ENCODE data around the gene C12orf75.
"Not testable (repeated sequence)": the region's sequence is repeated elsewhere in the genome, so short reads cannot be mapped to it uniquely, and the experiment has no call there.

Gene C12orf75

DNA sequence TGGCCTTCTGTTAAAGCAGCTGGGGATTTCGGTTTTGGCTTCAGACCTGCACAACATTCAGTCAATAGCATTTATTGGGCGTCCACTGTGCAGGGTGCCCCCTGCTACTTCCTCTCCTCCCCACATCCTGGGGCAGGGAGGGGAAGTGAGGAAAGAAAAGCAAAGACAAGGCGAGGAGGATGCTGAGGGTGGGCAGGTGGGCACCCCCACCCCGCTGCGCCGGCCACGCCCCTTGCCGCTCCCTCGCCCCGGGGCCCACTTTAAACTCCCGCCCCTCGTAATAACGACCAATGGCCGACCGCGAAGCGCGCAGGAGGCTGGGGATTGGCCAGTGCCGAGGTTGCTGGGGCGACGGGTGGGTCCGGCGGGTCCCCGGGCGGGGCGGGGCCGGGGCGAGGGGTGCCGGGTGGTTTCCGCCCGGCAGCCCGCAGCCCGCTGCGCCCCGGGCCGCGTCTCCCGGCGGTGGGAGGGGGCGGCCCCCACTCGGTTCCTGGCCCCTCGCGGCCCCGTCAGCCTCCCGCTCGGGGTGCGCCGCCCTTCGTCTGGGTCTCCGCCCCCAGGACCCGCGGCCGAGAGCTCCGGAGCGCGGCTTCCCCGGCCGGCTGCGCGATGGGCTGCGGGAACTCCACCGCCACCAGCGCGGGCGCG lies at the start of gene C12orf75:
Gene C12orf75 (plus strand): TSS at position 409 of the 648 bp plus-strand sequence. CDS start 201 bp downstream, at position 610.
- peak; percentile 84 for DNase-seq

DNA sequence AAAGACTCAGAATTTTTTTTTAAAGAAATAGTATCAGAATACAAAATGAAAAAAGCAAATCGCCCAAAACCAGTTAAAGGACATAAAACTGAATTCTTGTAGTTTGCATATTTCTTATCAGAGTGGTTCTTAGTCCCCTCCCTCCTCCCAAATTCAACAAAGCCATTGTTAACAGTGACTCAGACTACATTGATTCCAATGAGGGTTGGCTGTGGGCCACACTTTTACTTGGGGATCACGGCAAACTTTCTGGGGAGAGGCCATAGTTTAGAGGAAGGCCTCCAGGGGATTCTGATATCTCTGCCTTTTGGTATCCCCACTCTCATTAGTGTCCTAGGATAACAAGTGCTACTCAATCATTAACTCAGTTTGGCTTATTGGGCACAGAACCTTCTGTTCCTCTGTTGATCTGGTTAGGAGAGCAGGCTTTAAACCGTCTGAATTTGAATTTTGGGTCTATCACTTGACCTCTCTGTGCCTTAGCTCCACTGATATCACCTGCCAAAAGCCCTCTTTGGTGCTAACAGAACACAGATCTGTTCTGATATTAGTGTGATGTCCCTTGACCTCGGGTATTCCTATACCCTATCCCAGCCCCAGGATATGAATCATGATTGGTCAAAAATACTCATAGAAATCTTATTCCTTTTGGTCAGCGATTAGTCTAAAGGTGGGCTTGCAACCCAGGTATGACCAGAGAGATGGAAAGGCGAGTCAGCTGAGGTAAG lies 49.4 kb upstream of the C12orf75 start:
- no peak for DNase-seq

DNA sequence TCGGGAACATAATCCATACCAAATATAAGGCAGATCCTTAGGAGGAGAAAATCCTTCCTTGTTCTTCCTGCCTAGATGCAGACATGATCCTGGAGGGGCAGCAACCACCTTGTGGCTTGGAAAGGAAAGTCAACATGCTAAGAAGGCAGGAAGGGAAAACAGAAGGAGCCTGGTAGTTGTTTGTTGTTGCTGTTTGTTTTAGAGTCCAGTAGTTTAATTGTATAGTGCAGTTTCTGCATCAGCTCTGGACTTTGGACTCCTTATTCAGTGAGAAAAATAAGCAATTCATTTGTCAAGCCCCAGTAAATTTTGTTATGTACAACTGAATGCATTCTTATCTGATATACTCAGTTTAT lies 48.8 kb upstream of the C12orf75 start:
- no peak for DNase-seq

DNA sequence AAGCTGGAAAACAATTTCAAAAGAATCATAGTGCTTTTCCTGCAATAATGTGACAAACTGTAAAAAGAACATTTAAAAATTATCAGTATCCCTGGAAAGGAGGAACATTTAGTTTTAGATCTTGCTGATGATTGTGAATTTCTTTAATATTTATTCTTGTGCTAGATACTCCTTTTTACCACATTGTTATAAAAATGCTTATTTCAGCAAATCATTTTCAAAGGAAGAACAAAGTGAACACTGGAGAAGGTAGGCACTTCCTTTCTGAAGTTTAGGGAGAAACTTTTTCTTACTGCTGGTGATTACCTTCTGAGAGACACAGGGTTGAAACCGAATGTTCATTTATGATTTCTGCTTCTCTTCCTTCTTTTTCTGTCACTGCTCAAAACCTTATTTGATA lies 45.1 kb upstream of the C12orf75 start:
- no peak for DNase-seq

DNA sequence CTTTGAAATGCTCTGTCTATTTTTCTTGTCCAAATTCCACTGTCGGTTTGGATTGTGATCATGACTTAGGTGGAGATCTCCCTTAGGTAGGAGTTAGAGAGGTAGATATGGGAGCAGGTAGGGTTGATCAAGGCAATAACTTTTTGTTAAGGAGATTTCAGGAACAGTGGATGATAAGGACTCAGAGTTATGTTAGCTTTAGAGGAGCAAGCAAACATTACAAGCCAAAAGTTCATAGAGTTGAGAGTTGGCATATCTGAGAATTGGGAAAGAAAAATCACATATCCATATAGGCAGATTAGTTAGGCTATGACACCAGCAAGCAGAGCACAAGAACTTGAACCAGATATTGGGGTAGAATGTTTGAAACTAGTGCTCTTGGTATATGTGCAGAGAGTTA lies 43.1 kb upstream of the C12orf75 start:
- DNase-seq = no peak

DNA sequence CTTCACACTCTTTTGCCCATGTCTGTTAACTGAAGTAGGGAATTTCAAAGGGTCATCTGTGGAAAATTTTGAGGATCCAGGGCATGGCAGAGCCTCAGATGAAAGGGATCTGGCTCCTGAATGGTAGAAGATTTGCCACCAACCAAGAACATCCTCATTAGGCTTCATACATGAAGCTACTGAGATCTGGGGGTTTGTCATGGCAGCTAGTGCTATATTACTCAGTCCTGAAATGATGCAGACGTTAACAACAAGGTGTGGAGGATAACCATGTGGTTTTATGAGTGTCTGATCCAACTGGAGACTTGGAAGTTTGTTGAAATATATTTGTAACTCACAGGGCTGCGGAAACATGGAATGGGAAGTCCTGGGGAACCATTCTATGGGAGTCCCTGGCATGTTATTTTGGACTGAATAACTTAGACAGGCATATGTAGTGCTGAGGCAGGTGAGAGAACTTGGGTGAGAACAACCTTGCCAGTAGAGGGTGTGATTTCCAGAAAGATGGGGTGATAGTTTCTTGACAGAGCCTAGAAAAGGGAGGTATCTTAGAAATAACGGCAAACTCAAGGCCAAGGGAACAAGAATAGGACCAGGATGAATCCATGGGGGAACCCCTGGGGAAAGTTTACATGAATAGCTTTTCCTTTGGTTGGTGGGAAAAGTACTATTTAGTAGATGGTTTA lies 42.0 kb upstream of the C12orf75 start:
- DNase-seq = no peak

DNA sequence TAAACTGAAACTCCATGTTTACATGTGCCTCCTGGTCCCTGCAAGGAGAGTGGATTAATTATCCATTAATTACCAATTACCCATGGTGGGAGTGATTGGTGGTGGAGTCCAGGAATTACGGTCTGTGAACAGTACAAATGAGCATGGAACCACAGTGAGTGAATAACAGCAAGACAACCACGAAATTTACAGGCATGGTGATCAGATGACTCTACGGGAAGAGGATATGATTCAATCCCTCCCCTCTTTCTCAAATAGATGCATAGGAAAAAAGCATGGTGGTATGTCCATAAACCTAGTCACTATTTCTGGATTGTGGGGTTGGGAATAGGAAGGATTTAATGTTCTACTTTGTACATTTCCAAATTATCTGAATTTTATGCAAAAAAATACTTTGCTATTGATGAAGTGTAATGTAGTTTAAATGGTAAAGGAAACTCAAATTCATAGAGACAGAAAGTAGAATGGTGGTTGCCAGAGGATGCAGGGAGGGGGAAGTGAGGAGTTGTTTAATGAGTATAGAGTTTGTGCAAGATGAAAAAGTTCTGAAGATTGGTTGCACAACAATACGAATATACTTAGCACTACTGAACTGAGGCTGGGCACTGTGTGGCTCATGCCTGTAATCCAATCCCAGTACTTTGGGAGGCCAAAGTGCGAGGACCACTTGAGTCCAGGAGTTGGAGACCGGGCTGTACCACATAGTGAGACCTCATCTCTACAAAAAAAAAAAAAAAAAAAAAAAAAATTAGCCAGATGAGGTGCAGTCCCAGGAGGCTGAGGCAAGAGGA lies 41.2 kb upstream of the C12orf75 start:
- no peak for DNase-seq

DNA sequence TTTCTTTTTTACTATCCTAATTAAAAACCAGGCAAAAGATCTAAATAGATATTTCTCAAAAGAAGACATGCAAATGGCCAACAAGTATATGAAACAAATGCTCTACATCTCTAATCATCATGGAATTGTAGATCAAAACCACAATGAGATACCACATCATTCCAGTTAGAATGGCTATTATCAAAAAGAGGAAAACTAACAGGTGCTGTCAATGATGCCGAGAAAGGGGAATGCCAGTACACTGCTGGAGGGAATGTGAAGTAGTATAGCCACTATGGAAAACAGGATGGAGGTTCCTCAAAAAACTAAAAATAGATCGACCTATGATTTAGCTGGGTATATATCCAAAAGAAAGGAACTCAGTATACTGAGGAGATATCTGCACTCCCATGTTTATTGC lies 39.0 kb upstream of the C12orf75 start:
- DNase-seq = no peak

DNA sequence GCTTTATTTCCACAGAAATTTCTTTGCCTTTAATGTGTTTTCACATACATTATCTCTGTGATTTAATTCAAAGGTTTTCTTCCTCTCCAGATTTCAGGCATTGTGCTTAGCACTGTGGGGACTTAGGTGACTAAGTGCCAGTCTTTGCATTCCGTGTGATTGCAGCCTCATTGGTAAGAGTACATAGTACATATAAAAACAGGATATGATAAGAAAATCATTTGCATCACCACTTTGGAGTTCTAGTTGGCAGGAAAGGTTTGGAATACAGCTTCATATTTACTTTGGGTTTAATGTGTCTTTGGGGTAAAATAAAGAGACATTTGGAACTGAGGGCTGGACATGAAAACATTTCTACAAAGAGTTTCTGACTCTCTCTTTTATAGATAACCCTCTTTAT lies 37.8 kb upstream of the C12orf75 start:
- DNase-seq = no peak

DNA sequence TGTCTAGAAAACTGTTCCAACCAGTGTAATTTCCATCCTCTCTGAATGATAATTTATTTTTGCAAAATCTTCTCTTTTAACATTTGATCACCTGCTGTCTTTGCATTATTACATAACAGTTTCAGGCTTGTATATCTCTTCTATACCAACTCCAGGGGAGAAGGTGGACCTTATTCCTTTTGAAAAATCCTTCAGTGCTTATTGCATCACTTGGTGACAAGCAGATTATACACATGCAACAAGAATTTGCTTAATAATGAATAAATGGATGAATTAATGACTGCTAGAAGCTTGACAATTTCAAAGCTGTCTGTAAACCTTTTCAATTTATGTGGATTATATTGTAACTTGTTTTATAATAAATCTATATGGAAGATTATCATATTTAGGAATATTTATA lies 37.3 kb upstream of the C12orf75 start:
- DNase-seq = no peak

DNA sequence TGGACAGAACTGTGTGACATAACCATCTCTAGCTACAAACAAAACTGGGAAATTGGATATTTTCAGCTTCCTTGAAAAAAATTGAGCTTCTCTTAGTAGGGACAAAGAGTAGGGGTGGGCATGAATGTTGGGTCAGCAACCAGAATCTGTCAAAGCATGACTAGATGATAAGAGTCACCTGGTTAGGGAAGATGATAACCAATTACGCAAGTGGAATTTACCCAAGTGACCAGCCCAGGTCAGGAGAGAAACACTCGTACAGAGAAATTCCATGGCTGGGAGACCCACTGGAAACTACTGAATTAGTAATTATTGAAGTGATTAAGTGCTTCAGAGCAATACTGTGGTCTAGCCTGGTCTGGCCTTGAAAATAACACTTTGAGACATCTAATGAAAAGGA lies 36.3 kb upstream of the C12orf75 start:
- no peak for DNase-seq

DNA sequence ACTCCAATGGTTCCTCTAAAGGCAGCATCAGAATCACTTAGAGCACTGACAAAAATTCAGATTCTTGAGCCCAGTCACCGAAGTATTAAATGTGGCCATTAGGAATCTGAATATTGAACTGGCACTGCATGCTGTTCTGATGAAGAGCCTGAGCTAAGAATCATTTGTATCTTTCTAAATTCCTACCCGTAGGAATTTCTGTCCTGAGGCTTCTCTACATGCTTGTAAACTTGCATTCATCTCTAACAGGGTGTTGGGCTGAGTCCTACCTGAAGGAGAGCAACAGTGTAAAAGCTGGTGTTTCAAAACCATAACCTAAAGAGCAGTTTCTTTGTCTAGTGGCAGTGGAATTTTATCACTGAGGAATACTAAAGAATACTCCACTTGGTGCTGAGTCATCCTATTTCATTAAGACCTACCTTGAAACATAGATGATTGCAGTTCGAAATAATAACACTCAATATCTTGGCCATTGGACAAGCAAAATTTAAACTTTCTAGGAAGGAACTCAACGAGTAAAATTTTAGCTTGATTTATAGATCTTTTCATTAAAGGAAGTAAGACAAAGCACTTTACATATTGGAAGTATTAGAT lies 35.5 kb upstream of the C12orf75 start:
- no peak for DNase-seq

DNA sequence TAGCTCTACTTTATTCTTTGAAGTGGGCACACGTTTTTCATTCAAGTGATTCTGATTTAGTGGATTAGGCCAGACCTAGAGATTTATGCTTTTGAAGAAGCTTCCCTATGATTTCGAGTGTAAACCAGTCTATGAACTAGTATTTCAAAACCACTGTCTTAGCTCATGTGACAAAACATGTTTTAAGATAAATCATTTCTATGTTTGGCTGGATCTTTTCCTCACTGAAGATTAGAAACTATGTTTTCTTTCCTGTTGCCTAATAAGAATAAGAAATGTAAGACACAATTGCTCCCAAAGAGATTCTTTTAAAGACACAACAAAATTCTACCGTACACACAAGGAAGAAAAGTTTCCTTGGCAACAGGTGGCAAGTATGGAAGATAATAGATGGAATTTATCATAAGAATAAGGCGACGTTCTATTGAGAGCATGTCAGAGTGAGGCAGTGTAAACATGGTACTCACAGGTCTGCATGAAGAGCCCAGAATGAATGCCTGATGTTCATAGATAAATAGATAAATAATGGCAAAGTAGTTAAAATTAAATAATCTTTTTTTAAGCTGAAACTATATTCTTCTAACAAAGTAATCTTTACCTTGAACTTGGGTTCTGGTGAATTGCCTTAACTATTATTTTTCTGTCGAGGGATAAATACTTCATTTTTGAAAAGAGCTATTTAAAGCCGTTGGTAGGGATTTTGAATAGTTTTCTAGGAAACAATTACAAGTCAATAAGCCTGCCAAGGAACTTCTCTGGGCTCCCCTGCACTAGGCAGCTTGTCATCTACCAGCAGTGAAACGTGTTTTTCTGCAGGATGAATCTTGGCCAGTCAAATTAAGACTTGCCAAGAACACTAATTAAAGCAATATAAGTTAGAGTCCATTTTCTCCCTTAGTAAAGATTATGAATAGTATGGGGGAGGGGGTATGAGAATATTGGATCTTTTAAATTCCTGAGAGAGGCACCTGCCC lies 34.1 kb upstream of the C12orf75 start:
- DNase-seq = no peak

DNA sequence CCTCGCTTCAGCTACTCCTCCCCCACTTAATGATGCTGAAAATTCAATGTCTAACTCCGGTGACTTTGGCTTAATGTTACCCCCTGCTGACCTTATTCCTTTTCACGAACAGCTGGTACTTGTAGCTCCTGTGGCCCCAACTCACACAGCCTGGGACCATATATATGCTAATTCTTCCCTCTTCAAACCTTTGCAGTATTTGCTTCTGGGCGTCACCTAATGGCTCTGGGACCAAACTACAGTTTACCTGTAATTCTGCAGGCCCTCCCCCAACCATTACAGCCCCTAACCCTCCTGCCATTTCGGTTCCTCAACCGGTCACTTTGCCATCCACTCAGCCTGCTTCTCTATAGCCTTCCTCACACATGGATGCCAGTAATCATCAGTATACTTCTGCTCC lies 29.6 kb upstream of the C12orf75 start:
- no peak for DNase-seq

DNA sequence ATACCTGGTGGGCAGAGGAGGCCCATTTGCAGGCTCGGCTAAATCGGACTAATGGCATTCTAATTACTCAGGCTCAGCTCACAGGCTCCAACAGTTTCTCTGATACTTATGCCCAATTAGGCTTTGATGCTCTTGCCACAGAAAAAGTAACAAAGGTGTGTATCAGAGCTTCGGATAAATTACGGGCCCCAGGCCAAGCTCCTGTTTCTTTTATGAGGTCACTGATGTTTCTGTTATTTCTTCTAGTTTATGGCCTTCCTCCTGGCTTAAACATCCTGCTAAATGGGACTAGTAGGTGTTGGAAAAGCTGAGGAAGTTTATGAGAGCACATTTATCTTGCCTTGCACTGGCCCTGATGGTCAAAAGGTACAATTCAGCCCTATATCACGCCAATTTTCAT lies 28.8 kb upstream of the C12orf75 start:
- DNase-seq = no peak

DNA sequence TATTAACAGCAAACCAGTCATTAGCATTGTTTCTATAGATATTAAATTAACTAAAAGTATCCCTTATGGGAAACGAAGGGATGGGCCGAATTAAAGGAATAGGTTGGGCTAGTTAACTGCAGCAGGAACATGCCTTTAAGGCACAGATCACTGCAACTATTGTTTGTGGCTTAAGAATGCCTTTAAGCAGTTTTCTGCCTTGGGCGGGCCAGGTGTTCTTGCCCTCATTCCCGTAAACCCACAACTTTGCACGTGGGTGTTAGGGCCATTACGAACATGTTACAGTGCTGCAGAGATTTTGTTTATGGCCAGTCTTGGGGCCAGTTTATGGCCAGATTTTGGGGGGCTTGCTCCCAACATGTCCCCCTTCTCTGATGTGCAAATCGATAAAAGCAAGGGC lies 27.5 kb upstream of the C12orf75 start:
- DNase-seq = not testable (repeated sequence)

DNA sequence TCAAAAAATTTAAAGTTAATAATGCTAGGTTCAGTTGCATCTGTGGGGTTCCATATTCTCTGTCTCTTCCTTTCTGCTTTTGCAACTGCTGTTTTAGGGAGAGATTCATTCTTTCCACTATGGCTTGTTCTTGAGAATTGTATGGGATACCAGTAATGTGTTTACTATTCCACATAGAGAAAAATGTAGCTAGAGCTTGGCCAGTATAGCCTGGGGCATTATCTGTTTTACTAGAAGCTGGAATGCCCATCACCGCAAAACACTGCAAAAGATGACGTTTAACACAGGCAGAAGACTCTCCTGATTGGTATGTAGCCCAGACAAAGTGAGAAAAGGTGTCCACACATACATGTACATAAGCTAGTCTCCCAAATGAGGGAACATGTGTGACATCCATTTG lies 25.9 kb upstream of the C12orf75 start:
- not testable (repeated sequence) for DNase-seq

DNA sequence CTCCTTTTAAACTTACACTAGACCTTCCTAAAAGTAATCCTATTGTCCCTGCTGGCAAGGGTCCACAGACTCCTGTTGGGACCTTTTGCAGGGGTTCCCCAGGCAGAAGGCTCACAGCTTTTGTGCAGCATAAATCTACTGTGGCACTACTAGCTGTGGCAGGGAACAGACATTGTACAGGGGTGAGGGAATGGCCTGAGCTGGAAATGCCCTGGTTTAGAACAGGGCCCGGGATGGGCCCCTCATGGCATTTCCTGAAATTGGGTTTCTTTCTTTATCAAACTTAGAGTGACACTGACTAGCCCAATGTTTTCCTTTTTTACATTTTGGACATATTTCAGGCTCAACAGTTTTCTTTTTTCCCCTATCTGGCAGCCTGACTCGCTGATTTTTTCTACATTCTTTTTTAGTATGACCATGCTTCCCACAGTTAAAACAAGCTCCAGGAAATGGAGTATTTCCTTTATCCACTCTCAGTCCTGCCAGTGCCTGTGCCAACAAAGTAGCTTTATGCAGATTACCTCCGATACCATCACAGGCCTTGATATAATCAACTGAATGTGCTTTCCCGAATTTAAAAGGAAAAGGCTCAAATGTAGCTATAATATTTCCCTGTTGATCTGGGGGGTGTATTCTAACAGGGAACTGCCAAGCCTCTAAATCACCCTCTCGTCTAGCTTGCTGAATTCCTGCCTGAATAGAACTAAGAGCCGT lies 22.7 kb upstream of the C12orf75 start:
- not testable (repeated sequence) for DNase-seq

DNA sequence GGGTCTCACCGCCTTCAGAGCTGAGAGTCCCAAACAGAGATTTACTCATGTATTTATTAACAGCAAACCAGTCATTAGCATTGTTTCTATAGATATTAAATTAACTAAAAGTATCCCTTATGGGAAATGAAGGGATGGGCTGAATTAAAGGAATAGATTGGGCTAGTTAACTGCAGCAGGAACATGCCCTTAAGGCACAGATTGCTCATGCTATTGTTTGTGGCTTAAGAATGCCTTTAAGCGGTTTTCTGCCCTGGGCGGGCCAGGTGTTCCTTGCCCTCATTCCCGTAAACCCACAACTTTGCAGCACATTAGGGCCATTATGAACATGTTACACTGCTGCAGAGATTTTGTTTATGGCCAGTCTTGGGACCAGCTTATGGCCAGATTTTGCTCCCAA lies 21.7 kb upstream of the C12orf75 start:
- not testable (repeated sequence) for DNase-seq

DNA sequence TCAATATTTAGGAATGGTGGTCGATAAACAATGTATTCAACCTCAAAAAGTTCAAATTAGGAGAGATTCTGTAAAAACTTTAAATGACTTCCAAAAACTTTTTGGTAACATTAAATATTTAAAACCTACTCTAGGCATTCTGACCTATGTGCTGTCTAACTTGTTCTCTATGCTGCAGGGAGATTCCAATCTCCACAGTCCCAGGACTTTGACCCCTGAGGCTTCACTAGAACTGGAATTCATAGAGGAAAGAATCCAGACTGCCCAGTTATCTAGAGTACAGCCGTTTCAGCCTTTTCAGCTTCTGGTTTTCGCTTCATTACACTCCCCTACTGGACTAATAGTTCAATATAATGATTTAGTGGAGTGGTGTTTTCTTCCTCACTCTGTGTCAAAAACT lies 21.1 kb upstream of the C12orf75 start:
- DNase-seq = not testable (repeated sequence)

DNA sequence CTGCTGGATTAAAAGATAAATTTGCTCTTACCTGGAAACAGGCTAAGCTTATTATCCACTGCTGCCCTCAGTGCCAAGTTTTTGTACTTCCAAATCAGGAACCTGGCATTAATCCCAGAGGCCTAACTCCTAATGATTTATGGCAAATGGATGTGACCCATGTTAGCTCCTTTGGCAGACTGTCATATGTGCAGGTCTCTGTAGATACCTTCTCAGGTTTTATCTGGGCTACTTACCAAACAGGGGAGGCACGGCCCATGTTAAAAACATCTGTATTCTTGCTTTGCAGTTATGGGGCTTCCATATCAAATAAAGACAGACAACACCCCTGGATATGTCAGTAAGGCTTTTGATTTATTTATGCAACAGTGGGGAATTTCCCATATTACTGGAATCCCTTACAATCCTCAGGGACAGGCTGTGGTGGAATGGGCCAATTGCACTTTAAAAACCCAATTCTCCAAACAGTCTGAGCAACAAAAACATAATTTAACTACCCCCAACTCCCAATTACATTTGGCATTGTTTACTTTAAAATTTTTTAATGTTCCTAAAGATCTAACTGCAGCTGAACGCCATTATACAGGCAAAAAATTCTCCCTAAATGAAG lies 19.9 kb upstream of the C12orf75 start:
- not testable (repeated sequence) for DNase-seq
